ENCODE measurements around the gene EFCAB6.

EFCAB6 gene

DNA sequence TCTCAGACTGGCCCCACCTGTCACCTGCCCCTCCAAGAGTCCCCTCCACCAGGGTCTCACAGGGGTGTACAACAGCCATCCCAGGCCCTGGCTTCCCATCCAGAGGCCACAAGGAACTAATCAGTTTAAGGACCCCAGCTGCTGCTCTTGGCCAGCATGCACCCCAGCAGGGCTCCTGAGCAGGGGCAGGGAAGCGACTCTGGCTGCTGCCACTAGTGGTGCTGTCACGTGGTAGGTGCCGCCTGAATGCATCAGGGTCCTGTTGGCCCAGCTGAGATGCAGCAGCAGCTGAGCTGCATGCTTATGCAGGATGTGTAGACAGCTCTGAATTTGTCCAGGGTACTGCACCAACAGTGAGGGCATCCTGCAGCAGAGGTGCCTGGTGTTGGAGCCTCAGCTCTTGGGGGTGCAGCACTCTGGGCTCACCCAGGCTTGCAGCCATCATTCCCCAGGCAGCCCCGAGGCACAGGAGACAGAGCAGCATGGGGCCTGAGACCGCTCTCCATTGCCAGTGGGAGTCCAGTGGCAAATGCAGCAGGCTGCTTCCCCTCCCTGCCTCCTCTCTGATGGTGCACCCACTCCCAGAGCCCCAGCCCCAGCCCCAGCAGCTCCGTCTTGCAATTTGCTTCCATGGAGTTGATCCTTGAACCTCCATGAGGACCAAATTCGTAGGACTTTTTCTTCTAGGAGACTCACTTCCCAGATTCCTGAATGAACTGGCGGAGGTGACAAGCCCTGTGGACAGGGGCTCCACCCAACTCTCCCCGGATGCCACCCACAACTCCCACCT is 301.6 kb downstream of the EFCAB6 start:
- Histone ChIP-seq H3K79me2 (ENCODE audit: insufficient read depth, low read length) (no peaks in the 10 kb centered on the region), H3K27me3 (ENCODE audit: insufficient read depth, low read length) (no peaks in the 10 kb centered on the region), H4K20me1 (ENCODE audit: insufficient read depth, low read length) (no peaks in the 10 kb centered on the region), H3K4me3 (ENCODE audit: low read depth, low read length, poor library complexity, severe bottlenecking) (no peak overlapping the region), H3K36me3 (ENCODE audit: insufficient read depth, low read length) (no peaks in the 10 kb centered on the region), H3K27ac (ENCODE audit: low read depth, low read length, poor library complexity, severe bottlenecking) (no peak overlapping the region), H3K9me3 (ENCODE audit: low read length) (no peaks in the 10 kb centered on the region), H3K4me1 (ENCODE audit: insufficient read depth, low read length, severe bottlenecking) (no peaks in the 10 kb centered on the region), H3F3A (ENCODE audit: insufficient read depth, low read length) (no peaks in the 10 kb centered on the region), H3K9ac (ENCODE audit: low read length) (no peak overlapping the region), H3K9me2 (ENCODE audit: low read depth, low read length) (no peaks in the 10 kb centered on the region), H3K4me2 (ENCODE audit: low read length) (no peak overlapping the region), H2AFZ (ENCODE audit: low read length) (no peak overlapping the region)
- TF ChIP-seq, protein P1, sequence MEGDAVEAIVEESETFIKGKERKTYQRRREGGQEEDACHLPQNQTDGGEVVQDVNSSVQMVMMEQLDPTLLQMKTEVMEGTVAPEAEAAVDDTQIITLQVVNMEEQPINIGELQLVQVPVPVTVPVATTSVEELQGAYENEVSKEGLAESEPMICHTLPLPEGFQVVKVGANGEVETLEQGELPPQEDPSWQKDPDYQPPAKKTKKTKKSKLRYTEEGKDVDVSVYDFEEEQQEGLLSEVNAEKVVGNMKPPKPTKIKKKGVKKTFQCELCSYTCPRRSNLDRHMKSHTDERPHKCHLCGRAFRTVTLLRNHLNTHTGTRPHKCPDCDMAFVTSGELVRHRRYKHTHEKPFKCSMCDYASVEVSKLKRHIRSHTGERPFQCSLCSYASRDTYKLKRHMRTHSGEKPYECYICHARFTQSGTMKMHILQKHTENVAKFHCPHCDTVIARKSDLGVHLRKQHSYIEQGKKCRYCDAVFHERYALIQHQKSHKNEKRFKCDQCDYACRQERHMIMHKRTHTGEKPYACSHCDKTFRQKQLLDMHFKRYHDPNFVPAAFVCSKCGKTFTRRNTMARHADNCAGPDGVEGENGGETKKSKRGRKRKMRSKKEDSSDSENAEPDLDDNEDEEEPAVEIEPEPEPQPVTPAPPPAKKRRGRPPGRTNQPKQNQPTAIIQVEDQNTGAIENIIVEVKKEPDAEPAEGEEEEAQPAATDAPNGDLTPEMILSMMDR (IDR thresholded peaks at IDR 0.05; ENCODE audit: low read length): no peak
- no peak for TF ChIP-seq EZH2 (IDR thresholded peaks at IDR 0.05; ENCODE audit: borderline replicate concordance, low read length)

DNA sequence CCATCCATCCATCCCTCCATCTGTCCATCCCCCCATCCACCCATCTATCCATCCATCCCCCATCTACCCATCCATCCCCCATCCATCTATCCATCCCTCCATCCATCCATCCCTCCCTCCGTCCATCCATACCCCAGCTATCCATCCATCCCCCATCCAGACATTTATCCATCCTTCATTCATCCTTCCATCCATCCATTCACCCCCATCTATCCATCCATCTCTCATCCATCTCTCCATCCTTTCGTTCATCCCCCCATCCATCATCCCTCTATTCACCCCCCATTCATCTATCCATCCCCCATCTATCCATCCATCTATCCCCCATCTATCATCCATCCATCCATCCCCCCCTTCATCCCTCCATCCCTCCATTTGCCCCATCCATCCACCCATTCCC is 302.8 kb downstream of the EFCAB6 start:
- TF ChIP-seq EZH2 (IDR thresholded peaks at IDR 0.05; ENCODE audit: borderline replicate concordance, low read length): no peak
- TF ChIP-seq, protein P1 (IDR thresholded peaks at IDR 0.05; ENCODE audit: low read length): no peak
- no peaks in the 10 kb centered on the region for H3K27me3 ChIP-seq (ENCODE audit: insufficient read depth, low read length)
- H3K27ac ChIP-seq (ENCODE audit: low read depth, low read length, poor library complexity, severe bottlenecking): no peak overlapping the region
- H3K9me2 ChIP-seq (ENCODE audit: low read depth, low read length): no peaks in the 10 kb centered on the region
- H3K4me1 ChIP-seq (ENCODE audit: insufficient read depth, low read length, severe bottlenecking): no peaks in the 10 kb centered on the region
- no peaks in the 10 kb centered on the region for H3K9me3 ChIP-seq (ENCODE audit: low read length)
- no peaks in the 10 kb centered on the region for H3K79me2 ChIP-seq (ENCODE audit: insufficient read depth, low read length)
- H3K4me2 ChIP-seq (ENCODE audit: low read length): no peak overlapping the region
- H4K20me1 ChIP-seq (ENCODE audit: insufficient read depth, low read length): no peaks in the 10 kb centered on the region
- H3K9ac ChIP-seq (ENCODE audit: low read length): no peak overlapping the region
- no peak overlapping the region for H2AFZ ChIP-seq (ENCODE audit: low read length)
- no peak overlapping the region for H3K4me3 ChIP-seq (ENCODE audit: low read depth, low read length, poor library complexity, severe bottlenecking)
- no peaks in the 10 kb centered on the region for H3K36me3 ChIP-seq (ENCODE audit: insufficient read depth, low read length)
- no peaks in the 10 kb centered on the region for H3F3A ChIP-seq (ENCODE audit: insufficient read depth, low read length)

DNA sequence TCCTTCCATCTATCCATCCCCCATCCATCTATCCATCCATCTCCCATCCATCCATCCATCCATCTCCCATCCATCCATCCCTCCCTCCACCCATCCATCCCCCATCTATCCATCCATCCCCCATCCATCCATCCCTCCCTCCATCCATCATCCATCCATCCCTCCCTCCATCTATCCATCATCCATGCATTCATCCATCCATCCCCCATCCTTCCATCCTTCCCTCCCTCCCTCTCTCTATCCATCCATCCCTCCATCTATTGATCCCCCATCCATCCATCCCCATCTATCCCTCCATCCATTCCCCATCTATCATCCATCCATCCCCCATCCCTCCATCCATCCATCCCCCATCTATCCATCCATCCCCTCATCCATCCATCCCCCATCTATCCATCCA is 303.6 kb downstream of the EFCAB6 start:
- no peak for TF ChIP-seq EZH2 (IDR thresholded peaks at IDR 0.05; ENCODE audit: borderline replicate concordance, low read length)
- TF ChIP-seq, protein P1 (IDR thresholded peaks at IDR 0.05; ENCODE audit: low read length): no peak
- H3K9me2 ChIP-seq (ENCODE audit: low read depth, low read length): no peaks in the 10 kb centered on the region

More for the DNA sequence above, 303.6 kb downstream of the EFCAB6 start:
- Histone ChIP-seq H4K20me1 (ENCODE audit: insufficient read depth, low read length) (no peaks in the 10 kb centered on the region), H3K9ac (ENCODE audit: low read length) (no peak overlapping the region), H3K4me2 (ENCODE audit: low read length) (no peak overlapping the region), H3K27ac (ENCODE audit: low read depth, low read length, poor library complexity, severe bottlenecking) (no peak overlapping the region), H3K4me1 (ENCODE audit: insufficient read depth, low read length, severe bottlenecking) (no peaks in the 10 kb centered on the region), H3K36me3 (ENCODE audit: insufficient read depth, low read length) (no peaks in the 10 kb centered on the region), H2AFZ (ENCODE audit: low read length) (no peak overlapping the region), H3K79me2 (ENCODE audit: insufficient read depth, low read length) (no peaks in the 10 kb centered on the region), H3K4me3 (ENCODE audit: low read depth, low read length, poor library complexity, severe bottlenecking) (no peak overlapping the region), H3F3A (ENCODE audit: insufficient read depth, low read length) (no peaks in the 10 kb centered on the region), H3K27me3 (ENCODE audit: insufficient read depth, low read length) (no peaks in the 10 kb centered on the region), H3K9me3 (ENCODE audit: low read length) (no peaks in the 10 kb centered on the region)
